Spleen (tissue), 11 donors: ENCODE measurements around the gene TSC22D4. TPM values are rescaled to one million over a fixed set of nuclear protein-coding genes. Genes with fewer than 3 reads are reported as not detected.

ENCODE experiments used
- DNase-seq: peaks from one replicate; pipeline ENCODE4 v3.0.0-alpha.2; 2020
- H3K27ac ChIP-seq, 8 donors: fragments of 200-600 bp; sonication (generic) in 7 of 8; 1 replicate in 4 of 8; 2 replicates in 4 of 8; pipeline versions ENCODE4 v1.5.0 to v1.8.0; 2016 to 2021; ENCODE audit warnings: inconsistent platforms in 4 of 8, mild to moderate bottlenecking in 4 of 8, moderate library complexity in 1 of 8
- H3K27me3 ChIP-seq, 7 donors: fragments of 200-600 bp; sonication (generic) in 6 of 7; replicated peaks in 1 of 7; 1 replicate in 4 of 7; 2 replicates in 3 of 7; pipeline versions ENCODE4 v1.5.0 to v1.8.0; 2016 to 2021; ENCODE audit warnings: inconsistent platforms in 3 of 7, mild to moderate bottlenecking in 1 of 7
- H3K36me3 ChIP-seq, 6 donors: fragments of 200-600 bp; sonication (generic) in 5 of 6; 1 replicate in 4 of 6; 2 replicates in 2 of 6; pipeline versions ENCODE4 v1.5.0 to v1.8.0; 2016 to 2021; ENCODE audit warnings: inconsistent platforms in 2 of 6
- H3K4me1 ChIP-seq, 6 donors: fragments of 200-600 bp; sonication (generic) in 5 of 6; 1 replicate in 3 of 6; 2 replicates in 3 of 6; pipeline versions ENCODE4 v1.5.0 to v1.8.0; 2016 to 2021; ENCODE audit warnings: inconsistent platforms in 3 of 6
- H3K4me3 ChIP-seq, 8 donors: fragments of 200-600 bp; sonication (generic) in 7 of 8; 1 replicate in 4 of 8; 2 replicates in 4 of 8; pipeline versions ENCODE4 v1.5.0 to v1.8.0; 2016 to 2021; ENCODE audit warnings: inconsistent platforms in 4 of 8, mild to moderate bottlenecking in 4 of 8, moderate library complexity in 2 of 8
- H3K9me3 ChIP-seq, 8 donors: fragments of 200-600 bp; sonication (generic) in 7 of 8; 1 replicate in 4 of 8; 2 replicates in 4 of 8; pipeline versions ENCODE4 v1.5.0 to v1.8.0; 2016 to 2021; ENCODE audit warnings: inconsistent platforms in 4 of 8
- CTCF ChIP-seq, 11 experiments: fragments of 200-600 bp in 7 of 11; fragments of 450-650 bp in 4 of 11; sonication (generic) in 4 of 11; IDR thresholded peaks in 8 of 11; conservative IDR thresholded peaks in 3 of 11; 1 replicate in 7 of 11; 2 replicates in 4 of 11; pipeline versions ENCODE4 v1.4.0 to v1.8.0; 2016 to 2021; ENCODE audit warnings: antibody characterized with exemption in 11 of 11, inconsistent platforms in 4 of 11, mild to moderate bottlenecking in 1 of 11
- POLR2A ChIP-seq, 3 donors: fragments of 450-650 bp; IDR thresholded peaks; one replicate each; pipeline ENCODE4 v1.5.1; 2017; ENCODE audit warnings: antibody characterized with exemption in 3 of 3, mild to moderate bottlenecking in 1 of 3
- POLR2AphosphoS5 ChIP-seq, 3 donors: sonication (generic); formaldehyde crosslinking; IDR thresholded peaks; one replicate each; pipeline ENCODE4 v1.5.1; 2017; ENCODE audit warnings: antibody characterized with exemption in 3 of 3
- WGBS, 5 donors: extraction: QIAGEN DNeasy Blood & Tissue Kit in 3 of 5; methylation state at CpG; one replicate each; pipeline versions ENCODE4 v1.1.5 to v1.1.7; 2013 to 2018; 5-methylcytosine and 5-hydroxymethylcytosine counted together
- intact Hi-C: fragments of 100-400 bp; cut with DNase I; formaldehyde crosslinking; loops from one replicate; pipeline ENCODE4 v1.15.0; 2023; ENCODE audit warnings: low total_unique reads
- polyA plus RNA-seq, 3 donors: library from polyadenylated mRNA; stranded (reverse); fragments of 200-250 nt; gene quantifications; one replicate each; pipeline ENCODE4 v1.2.1, GENCODE V29; 2013
- total RNA-seq, 7 donors: library from RNA; depleted of rRNA in 3 of 7; stranded (reverse); fragments of >200 nt in 3 of 7; fragmentation: NEBNext Ultra II Directional in 4 of 7; extraction: Animal tissue kit (Norgen Biotek cat#: 25700) in 4 of 7; gene quantifications; one replicate each; pipeline versions ENCODE4 v1.1.0 to v1.2.1, GENCODE V29; 2016 to 2021
- donor health status: healthy with polysubstance abuse.
- donor health status: DM: no; HTN: no; CAD: no; lungs with moderate emphysema.
- donor health status: DM: no; HTN: no; CAD: no.
- donor health status: Bipolar disorder and iron deficiency.
- donor health status: healthy.
- donor health status: DM: no; HTN: no; CAD: no.
- donor health status: DM: yes; HTN: yes; CAD: no.

TSC22D4 gene
- total and polyA plus RNA-seq, 10 donors = 57.2 to 119 (median 94.8) TPM

GRCh38 chr7:100476101-100476780 lies 2.8 kb downstream of the TSC22D4 start:
- Histone ChIP-seq H3K4me1 (peaks cover 49 to 85% (median 70%) of the 10 kb centered on the region in 6 donors), H3K36me3 (peaks cover 0 to 64% (median 30%) of the 10 kb centered on the region in 6 donors), H3K27me3 (no peaks in the 10 kb centered on the region), H3K9me3 (no peaks in the 10 kb centered on the region), H3K4me3 (peak overlapping the region; percentile 10 to 99 (median 96)), H3K27ac (peak overlapping the region; percentile 24 to 99 (median 96))
- DNase-seq = peak; percentile 76
- intact Hi-C loops = loop anchor here (10.0 kb wide), 1 partner anchor 229 kb away; the partner anchor contains the start of gene POP7
- WGBS, 5 donors = 4 to 9% (median 7%) methylated on average over 6 of the region's 6 CpGs
- no peak for TF ChIP-seq POLR2AphosphoS5 (IDR thresholded peaks at IDR 0.05)
- no peak for TF ChIP-seq POLR2A (IDR thresholded peaks at IDR 0.05)
- TF ChIP-seq CTCF (IDR thresholded peaks at IDR 0.05 in 8 of 11, conservative IDR thresholded peaks at IDR 0.05 in 3 of 11) = no peak

GRCh38 chr7:100475549-100475948 lies 3.5 kb downstream of the TSC22D4 start:
- Histone ChIP-seq H3K9me3 (no peaks in the 10 kb centered on the region), H3K27ac (peak overlapping the region in 7 of 8 donors; percentile 17 to 99 (median 96)), H3K36me3 (peaks cover 0 to 71% (median 36%) of the 10 kb centered on the region in 6 donors), H3K27me3 (no peaks in the 10 kb centered on the region), H3K4me3 (peak overlapping the region in 5 of 8 donors; percentile 90 to 99 (median 97)), H3K4me1 (peaks cover 49 to 90% (median 70%) of the 10 kb centered on the region in 6 donors)
- intact Hi-C loops = loop anchor here (10.0 kb wide), 1 partner anchor 229 kb away; the partner anchor contains the start of gene POP7
- TF ChIP-seq POLR2A (IDR thresholded peaks at IDR 0.05) (no peak), POLR2AphosphoS5 (IDR thresholded peaks at IDR 0.05) (no peak), CTCF (IDR thresholded peaks at IDR 0.05 in 8 of 11, conservative IDR thresholded peaks at IDR 0.05 in 3 of 11) (no peak)
- WGBS, 5 donors = 38 to 50% (median 39%) methylated on average over 8 to 9 of the region's 9 CpGs
- DNase-seq = peak; percentile 75

GRCh38 chr7:100472854-100473499 lies 6.0 kb downstream of the TSC22D4 start:
- DNase-seq = no peak
- TF ChIP-seq POLR2AphosphoS5 (IDR thresholded peaks at IDR 0.05) (peak in 2 of 3 donors; percentile 36), CTCF (IDR thresholded peaks at IDR 0.05 in 8 of 11, conservative IDR thresholded peaks at IDR 0.05 in 3 of 11) (no peak), POLR2A (IDR thresholded peaks at IDR 0.05) (no peak)
- 28 to 45% (median 38%) methylated on average over 13 to 14 of the region's 14 CpGs for WGBS, 5 donors
- peaks cover 49 to 100% (median 73%) of the 10 kb centered on the region in 6 donors for H3K4me1 ChIP-seq
- peak overlapping the region; percentile 44 to 98 (median 74) for H3K27ac ChIP-seq
- intact Hi-C loops = loop anchor here (10.0 kb wide), 1 partner anchor 232 kb away; the partner anchor contains the start of gene POP7
- no peaks in the 10 kb centered on the region for H3K27me3 ChIP-seq
- H3K9me3 ChIP-seq = no peaks in the 10 kb centered on the region
- peaks cover 0 to 95% (median 49%) of the 10 kb centered on the region in 6 donors for H3K36me3 ChIP-seq
- peak overlapping the region in 1 of 8 donors; percentile 38 for H3K4me3 ChIP-seq
